Measurements from ENCODE around the gene FAM221B.
A peak's percentile ranks its signal among the peaks of the same experiment; 100 is the strongest.

FAM221B gene

DNA sequence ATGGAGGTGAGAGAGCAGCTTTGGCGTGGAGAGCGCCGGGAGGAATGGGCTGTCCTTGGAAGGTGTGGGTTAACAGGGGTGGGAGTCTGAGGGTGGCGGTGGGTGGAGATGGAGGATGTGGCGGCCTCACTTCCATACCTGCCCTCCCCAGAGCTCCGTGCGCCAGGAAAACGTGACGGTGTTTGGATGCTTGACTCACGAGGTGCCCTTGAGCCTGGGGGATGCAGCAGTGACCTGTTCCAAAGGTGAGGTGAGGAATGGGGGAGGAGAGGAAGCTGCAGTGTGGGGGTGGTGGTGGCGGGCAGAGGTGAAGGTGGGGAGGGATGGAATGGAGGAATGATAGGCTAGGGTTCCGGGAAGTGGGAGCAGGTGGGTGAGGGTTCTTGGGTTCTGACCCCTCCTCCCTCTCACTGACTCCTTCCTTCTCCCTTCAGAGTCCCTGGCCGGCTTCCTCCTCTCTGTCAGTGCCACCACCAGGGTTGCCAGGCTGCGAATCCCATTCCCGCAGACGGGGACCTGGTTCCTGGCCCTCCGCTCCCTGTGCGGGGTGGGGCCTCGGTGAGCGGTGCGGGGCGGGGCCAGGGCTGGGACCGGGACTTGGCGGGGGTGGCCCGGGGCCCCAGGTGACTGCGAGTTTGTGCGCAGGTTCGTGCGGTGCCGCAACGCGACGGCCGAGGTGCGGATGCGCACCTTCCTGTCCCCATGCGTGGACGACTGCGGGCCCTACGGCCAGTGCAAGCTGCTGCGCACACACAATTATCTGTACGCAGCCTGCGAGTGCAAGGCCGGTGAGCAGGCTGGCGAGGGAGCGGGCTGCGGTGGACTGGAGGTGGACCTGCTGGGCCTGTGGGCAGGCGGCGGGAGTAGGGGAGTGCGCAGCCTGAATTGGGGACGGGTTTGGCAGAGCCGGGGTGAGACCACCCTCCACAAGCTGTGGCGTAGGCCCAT is 17.6 kb upstream of the FAM221B start:
- DNase-seq, result no peak

DNA sequence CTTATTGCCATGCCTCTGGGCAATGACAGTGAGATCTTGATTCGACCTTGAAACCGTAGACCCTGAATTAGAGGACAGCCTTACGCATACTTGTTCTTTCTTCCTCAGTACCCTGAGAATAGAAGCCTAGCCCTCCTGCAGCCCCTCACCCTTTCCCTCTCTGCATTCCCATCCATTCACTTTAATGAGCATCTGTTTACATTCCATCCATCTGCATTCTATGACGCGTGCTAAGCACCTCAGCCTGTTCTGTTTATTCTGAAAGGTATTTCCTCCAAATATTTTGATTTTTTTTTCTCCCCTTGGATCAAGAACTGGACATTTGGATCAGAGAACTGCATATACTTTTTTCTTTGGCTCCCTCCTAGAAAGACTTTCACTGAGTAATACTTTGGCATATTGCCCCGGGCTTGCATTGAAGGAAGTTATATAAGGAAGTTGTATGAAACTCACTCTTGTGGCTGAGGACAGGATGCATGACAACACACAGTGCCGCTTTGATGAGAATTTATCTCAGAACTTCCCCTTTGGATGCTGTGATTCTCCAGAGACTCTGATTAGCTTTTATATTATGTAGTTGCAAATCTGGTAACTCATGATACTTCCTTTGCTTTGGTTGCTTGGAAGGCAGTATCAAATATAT is 16.2 kb upstream of the FAM221B start:
- DNase-seq, result no peak

DNA sequence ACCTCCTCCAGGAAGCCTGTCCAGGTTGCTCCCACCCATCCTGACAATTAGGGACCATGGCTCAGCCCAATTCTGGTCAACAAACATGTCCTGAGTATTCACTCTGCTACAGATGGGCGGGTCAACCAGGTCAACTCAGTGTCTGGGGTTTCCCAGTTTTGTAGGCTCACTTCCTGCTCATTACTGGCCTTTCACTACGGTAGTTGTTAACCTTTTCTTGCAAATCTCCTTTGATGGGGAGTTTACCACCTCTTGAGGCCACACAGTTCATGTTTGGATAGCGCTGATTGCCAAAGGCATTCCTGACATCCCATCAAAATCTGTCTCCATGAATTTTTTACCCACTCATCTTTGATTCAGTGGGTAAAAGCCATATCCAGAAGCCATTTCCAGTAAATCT is 14.3 kb upstream of the FAM221B start:
- no peak for DNase-seq

GRCh38 chr9:35842020-35842745 is 13.7 kb upstream of the FAM221B start:
- no peak for DNase-seq

GRCh38 chr9:35841645-35841900 is 13.0 kb upstream of the FAM221B start:
- DNase-seq, result no peak

- no peak for DNase-seq
Observed at GRCh38 chr9:35840881-35841644, 12.5 kb upstream of the FAM221B start.

- DNase-seq, result no peak
Observed at GRCh38 chr9:35839926-35840325, 11.4 kb upstream of the FAM221B start.

DNA sequence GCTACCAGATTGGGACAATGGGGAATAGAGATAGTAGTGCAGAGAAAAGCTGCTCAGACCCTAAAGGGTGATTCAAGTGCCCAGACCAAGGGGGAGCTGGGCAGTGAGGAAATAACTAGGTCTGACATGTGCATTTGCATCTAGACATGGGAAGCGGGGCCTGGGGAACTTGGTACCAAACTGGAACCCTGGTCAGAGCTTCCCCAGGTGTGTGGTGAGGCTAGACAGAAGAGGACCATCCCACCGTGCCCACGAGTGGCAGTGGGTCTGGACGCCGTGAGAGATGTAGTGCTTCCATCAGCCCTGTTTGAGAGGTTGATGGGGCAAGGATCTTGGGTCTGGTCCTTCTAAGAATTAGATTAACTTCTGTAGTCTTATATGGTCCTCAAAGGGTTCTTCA is 8.1 kb upstream of the FAM221B start:
- no peak for DNase-seq

DNA sequence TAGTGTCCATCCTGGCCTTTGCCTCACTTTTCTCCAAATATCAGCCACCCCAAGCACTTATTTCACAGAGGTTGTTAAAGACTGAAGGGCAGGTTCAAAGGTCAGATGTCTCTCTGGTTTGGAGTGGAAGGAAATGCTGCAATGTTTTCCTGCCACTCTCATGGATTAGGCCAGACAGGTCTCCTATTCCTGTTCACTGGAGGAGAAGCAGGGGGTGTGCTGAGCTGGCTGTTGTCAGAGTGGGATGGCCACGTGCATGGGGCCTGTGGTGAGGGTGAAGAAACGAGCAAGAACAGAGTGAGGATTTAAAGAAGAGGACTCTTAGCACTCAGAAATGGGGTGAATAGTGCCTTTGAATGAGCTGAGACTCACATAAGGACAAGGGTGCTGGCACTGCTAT is 7.2 kb upstream of the FAM221B start:
- no peak for DNase-seq

- no peak for DNase-seq
Observed at GRCh38 chr9:35835216-35835632, 6.7 kb upstream of the FAM221B start.

- no peak for DNase-seq
Observed at GRCh38 chr9:35834260-35835215, 6.0 kb upstream of the FAM221B start.

GRCh38 chr9:35832814-35833213 is 4.3 kb upstream of the FAM221B start:
- DNase-seq, result no peak

- no peak for DNase-seq
Observed at GRCh38 chr9:35831040-35831439, 2.5 kb upstream of the FAM221B start.

GRCh38 chr9:35829764-35830096 is 1.2 kb upstream of the FAM221B start:
- DNase-seq, result no peak

DNA sequence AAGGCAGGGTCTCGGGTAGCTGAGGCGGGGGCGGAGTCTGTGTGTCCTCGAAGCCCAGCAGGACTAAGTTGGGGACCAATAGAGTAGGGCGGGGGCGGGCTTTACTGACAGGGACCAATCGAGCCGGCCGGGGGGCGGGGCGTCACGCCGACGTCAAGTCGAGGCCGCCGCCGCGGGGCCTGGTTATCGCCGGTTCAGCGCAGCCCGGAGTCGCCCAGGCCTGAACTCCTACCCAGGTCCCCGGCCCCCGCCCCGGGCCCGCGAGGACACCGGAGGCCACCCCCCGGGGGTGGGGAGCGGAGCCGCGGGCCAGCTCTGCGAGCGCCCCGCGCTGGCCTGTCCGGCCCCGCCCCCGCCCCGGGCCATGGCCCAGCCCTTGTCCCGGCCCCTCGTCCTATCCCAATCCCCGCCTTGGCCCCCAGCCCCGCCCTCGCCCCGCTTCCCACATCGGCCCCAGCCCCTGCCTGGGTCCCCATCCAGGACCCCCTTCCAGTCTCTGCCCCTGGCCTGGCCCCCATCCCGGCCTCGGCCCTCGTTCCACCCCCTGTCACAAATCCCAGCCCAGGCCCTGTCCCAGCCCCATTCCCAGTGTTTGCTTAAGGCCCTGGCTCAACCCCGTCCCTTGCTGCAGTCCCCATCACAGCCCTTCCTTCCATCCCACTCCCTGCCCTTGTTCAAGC is 692 bp upstream of the FAM221B start, which contains the start of gene TMEM8B:
Gene TMEM8B, plus strand, starts transcription at position 145 of the 680 bp plus-strand sequence. Its CDS starts 220 bp downstream, at position 365.
- DNase-seq, result peak; percentile 93

- DNase-seq, result no peak
Observed at GRCh38 chr9:35827486-35827885, 1.0 kb downstream of the FAM221B start.

GRCh38 chr9:35826071-35826701 is 2.3 kb downstream of the FAM221B start:
- no peak for DNase-seq

DNA sequence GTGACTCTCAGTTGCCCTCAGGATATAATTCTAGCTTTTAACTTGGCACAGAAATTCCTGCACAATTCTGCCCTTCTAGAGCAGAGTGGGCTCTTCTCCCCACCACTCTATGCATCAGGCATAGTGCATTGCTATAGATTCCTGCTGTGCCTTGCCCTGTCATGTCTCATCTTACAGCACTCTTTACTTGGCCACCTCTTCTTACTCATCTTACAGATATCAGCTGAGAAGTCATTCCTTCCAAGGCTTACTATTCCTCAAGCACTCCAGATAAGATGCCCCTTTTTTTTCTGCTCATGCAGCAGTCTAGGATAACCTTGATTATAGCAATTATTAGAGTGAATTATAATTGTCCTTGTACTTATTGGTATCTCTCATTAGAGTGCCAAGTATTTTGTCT is 5.6 kb downstream of the FAM221B start:
- no peak for DNase-seq

- no peak for DNase-seq
Observed at GRCh38 chr9:35820076-35820475, 8.5 kb downstream of the FAM221B start.

DNA sequence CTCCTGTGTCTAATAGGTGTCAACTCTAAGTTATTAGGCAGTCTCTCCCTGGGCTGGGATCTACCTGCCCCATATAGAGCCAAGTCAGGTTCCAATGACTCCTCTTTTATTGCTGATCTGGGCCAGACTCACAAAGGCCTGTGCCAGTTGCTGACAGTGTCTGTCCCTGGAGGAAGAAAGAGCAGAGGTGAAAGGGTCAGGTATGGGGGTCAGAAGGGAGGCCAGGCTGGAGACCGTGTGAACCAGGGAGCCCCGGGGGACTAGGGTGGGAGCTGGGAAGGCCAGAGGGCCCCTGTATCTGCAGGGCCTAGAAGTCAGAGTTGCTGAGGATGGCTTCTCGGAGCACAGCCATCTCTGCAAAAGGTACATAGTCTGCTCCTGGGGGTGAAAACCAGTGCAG is 10.2 kb downstream of the FAM221B start:
- DNase-seq, result no peak

DNA sequence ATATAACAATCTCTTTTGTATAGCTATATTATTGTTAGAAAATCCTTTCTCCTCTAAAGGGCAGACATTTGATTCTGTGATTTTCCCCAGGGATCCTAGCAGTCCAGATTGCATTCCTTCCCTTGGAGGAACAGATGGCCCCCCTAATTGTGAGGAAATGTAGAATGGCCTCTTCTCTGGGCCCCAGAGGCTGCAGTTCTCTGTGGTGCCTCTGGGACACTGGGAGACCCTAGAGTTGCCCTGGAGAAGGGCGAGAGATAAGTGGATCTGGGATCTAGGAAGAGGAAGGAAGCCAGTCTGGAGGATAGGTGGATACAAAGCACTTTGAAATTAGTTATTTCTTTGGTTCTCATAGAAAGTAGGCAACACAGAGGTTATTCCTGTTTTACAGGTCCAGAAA is 11.8 kb downstream of the FAM221B start:
- no peak for DNase-seq
